ENCODE results near the gene FMN1. TPM values are rescaled to one million over a fixed set of nuclear protein-coding genes. Genes with fewer than 3 reads are reported as not detected.

The FMN1 gene
- total RNA-seq, 4 donors from 2014 or later, result 12.6 to 52.2 (median 20.1) TPM

DNA sequence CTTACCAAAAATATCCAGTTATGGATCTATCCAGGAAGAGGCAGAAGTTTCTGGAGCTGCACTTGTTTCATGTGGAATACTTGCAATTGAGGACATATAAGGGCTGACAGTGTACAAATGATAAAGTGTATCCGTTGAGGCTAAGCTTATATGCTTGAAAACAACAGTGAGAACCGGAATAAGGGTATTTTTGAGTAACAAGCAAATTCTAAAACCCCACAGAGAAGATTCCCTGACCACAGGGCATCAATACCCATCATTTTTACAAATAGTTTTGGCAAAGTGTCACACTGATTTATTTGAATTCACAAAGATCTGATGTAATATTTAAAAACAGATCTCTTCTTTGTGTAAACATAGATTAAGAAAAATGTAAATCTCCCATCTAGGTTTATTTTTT, 208.4 kb downstream of the FMN1 start:
- intact Hi-C loops (cut with DNase I; ENCODE audit: low total_unique reads), result no loop called here
- H3K4me3 ChIP-seq (ENCODE audit: low read depth, poor library complexity, severe bottlenecking), result no peak overlapping the region
- TF ChIP-seq CTCF (IDR thresholded peaks at IDR 0.05), result no peak
- TF ChIP-seq POLR2A (IDR thresholded peaks at IDR 0.05), result no peak
- WGBS, 2 donors, result 88 to 91% methylated on average over 2 of the region's 2 CpGs
- no peak for DNase-seq (ENCODE audit: low spot score in 2 of 2)

DNA sequence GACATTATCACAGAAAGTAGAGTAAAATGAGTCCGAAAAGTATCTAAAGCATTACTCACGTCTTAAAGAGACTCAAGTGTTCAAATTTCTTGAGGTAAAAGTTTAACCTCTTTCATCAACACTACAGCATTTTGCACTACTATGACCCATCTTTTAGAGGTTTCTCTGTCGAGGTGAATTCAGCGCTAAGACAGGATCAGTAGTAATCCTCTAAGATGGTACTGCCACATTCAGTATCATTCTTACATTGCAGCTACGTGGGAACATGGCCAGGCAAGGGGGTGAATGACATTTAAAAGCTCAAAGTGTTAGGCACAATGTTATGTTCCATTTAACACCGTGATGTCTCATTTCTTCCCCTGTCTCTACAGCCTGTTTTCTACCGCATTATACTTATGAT, 210.8 kb downstream of the FMN1 start:
- no peak overlapping the region for H3K4me3 ChIP-seq (ENCODE audit: low read depth, poor library complexity, severe bottlenecking)
- TF ChIP-seq CTCF (IDR thresholded peaks at IDR 0.05) (no peak), POLR2A (IDR thresholded peaks at IDR 0.05) (no peak)
- intact Hi-C loops (cut with DNase I; ENCODE audit: low total_unique reads), result no loop called here
- WGBS, 2 donors, result 87% methylated on average over 7 of the region's 7 CpGs
- no peak for DNase-seq (ENCODE audit: low spot score in 2 of 2)

GRCh38 chr15:32982001-32982400, 212.5 kb downstream of the FMN1 start:
- no peak overlapping the region for H3K4me3 ChIP-seq (ENCODE audit: low read depth, poor library complexity, severe bottlenecking)
- no peak for DNase-seq (ENCODE audit: low spot score in 2 of 2)
- intact Hi-C loops (cut with DNase I; ENCODE audit: low total_unique reads), result no loop called here
- 80 to 89% methylated on average over 4 of the region's 4 CpGs for WGBS, 2 donors
- TF ChIP-seq CTCF (IDR thresholded peaks at IDR 0.05) (no peak), POLR2A (IDR thresholded peaks at IDR 0.05) (no peak)

DNA sequence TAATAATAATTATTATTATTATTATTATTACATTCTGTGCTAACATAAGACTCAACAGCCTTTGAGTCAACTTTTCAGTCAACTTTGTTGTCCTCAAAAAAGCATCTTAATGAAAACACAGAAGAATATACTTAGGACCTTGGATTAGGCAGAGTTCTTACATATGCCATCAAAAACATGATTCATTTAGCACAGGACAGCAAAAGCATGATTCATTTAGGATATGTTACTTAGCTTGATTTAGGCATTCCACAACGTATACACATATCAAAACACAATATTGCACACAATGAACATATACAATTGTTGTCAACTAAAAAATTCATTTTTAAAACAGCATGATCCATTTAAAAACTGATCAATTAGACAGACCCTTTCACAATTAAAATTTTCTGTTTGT, 213.0 kb downstream of the FMN1 start:
- no peak for DNase-seq (ENCODE audit: low spot score in 2 of 2)
- WGBS, 2 donors, result 83 to 84% methylated on average over 1 of the region's 1 CpG
- no peak for TF ChIP-seq POLR2A (IDR thresholded peaks at IDR 0.05)
- TF ChIP-seq CTCF (IDR thresholded peaks at IDR 0.05), result no peak
- no peak overlapping the region for H3K4me3 ChIP-seq (ENCODE audit: low read depth, poor library complexity, severe bottlenecking)
- intact Hi-C loops (cut with DNase I; ENCODE audit: low total_unique reads), result no loop called here

- TF ChIP-seq POLR2A (IDR thresholded peaks at IDR 0.05) (no peak), CTCF (IDR thresholded peaks at IDR 0.05) (no peak)
- no peak overlapping the region for H3K4me3 ChIP-seq (ENCODE audit: low read depth, poor library complexity, severe bottlenecking)
- intact Hi-C loops (cut with DNase I; ENCODE audit: low total_unique reads), result no loop called here
- 84 to 87% methylated on average over 3 of the region's 3 CpGs for WGBS, 2 donors
- DNase-seq (ENCODE audit: low spot score in 2 of 2), result no peak
Observed at GRCh38 chr15:32979710-32980109, 214.8 kb downstream of the FMN1 start.

GRCh38 chr15:32977506-32977905, 217.0 kb downstream of the FMN1 start:
- 69 to 73% methylated on average over 1 of the region's 1 CpG for WGBS, 2 donors
- intact Hi-C loops (cut with DNase I; ENCODE audit: low total_unique reads), result no loop called here
- DNase-seq (ENCODE audit: low spot score in 2 of 2), result no peak
- no peak for TF ChIP-seq POLR2A (IDR thresholded peaks at IDR 0.05)
- TF ChIP-seq CTCF (IDR thresholded peaks at IDR 0.05), result no peak
- no peak overlapping the region for H3K4me3 ChIP-seq (ENCODE audit: low read depth, poor library complexity, severe bottlenecking)
